ENCODE measurements around the gene SCGB1A1.
"Not testable (repeated sequence)": the region's sequence is repeated elsewhere in the genome, so short reads cannot be mapped to it uniquely, and the experiment has no call there.

Gene SCGB1A1, protein sequence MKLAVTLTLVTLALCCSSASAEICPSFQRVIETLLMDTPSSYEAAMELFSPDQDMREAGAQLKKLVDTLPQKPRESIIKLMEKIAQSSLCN

DNA sequence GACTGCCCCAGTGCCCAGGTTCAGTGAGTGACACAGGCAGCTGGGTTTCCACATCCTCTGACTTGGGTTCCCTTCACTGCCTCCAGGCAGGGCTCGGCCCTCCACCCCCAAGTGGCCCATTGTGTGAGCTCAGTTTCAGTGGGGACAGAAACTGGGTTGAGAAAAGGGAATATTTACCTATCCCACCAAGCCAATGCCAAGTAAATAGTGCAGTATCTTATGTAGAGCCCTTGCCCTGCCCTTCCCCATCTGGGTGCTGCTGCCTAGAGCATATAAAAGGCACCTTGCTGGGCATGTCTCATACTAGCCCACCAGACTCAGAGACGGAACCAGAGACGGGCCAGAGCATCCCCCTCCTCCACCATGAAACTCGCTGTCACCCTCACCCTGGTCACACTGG lies at the start of gene SCGB1A1:
TSS of gene SCGB1A1 (plus strand) at position 301 of the 400 bp plus-strand sequence. CDS start at position 364, 63 bp downstream.
- DNase-seq, result no peak

DNA sequence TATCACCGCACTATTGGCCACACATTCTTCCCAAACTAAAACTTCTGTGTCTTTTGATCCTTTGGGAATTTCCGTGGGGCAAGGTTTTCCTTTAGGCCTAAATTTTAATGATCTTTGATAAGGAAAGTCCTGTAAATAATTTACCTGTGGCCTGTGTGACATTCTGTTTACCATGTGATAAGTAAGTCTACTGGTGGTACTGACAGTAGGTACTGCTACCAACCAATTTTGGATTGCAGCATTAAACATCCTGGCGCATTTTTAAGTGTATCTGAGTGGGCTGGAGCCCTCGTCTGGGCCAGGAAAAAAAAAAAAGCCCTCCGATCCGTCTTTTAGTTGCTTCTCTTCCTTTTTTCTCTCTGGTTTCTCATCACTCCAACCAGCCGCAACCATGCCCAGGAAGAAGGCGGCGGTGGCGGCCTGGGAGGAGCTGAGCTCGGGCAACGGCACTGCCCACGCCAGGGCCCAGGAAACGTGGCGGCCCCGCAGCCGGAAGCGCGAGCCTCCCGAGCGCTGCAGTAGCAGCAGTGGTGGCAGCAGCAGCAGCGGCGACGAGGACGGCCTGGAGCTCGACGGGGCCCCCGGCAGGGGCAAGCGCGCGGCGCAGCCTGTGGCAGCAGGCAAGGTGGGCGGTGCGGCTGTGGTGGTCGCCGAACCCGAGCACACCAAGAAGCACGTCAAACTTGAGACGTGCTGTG lies 47.9 kb upstream of the SCGB1A1 start:
- no peak for DNase-seq

DNA sequence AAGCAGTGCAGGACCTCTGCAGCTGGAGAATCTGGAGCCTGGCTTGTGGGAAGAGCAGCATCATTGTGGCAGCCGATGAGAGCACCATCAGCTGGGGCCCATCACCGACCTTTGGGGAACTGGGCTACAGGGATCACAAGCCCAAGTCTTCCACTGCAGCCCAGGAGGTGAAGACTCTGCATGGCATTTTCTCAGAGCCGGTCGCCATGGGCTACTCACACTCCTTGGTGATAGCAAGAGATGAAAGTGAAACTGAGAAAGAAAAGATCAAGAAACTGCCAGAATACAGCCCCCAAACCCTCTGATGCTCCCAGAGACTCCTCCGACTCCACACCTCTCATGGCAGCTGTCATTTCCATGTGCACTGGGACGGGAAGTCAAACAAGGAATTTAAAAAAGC lies 46.0 kb upstream of the SCGB1A1 start:
- DNase-seq, result no peak

DNA sequence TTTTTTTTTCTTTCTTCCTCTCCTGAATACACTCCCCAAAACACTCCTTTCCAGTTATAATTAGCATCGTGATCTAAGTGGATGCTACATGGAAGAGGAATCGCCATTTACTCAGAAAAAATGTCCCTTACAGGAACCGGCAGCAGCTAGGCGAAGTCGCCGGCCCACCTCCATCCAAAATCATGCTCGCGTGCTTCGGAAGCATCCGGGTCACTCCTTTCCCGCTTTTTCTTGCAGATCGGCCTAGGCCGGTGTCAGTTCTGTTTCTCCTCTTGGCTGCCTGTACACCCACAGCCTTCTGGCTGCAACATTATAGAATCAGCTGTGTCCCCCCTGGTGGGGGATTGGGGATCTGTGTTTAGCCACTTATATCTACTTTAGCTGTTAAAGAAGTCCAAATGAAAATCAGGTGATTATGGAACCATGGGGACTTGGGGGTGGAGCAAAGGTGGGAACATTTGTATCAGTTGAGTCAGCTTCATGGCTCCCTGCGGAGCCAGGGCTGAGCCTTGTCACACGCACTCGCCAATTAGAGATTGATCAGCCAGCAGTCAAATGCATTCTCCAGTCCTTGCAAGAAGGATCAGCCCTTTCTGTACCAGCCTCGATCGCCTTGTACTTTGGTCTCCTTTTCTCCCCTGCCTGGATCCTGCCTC lies 45.2 kb upstream of the SCGB1A1 start:
- DNase-seq, result no peak

DNA sequence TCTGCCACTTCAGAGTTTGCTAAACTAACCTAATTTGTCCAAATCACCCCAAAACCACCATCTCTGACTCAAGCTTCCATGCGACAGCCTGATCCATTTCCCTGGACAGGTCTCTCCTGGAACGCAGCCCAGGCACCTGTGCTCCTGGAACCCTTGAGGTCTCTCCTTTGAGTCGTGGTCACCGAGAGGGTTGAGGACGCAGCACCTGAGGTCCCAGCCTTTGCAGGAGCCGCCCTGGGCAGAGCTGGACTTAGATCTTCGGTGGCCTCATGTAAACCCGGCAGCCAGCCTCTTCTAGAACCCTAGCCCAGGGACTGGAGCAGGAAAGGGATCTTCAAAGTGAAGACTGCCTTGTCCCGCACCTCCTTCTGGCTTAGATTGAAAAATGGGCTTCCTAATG lies 44.0 kb upstream of the SCGB1A1 start:
- no peak for DNase-seq

DNA sequence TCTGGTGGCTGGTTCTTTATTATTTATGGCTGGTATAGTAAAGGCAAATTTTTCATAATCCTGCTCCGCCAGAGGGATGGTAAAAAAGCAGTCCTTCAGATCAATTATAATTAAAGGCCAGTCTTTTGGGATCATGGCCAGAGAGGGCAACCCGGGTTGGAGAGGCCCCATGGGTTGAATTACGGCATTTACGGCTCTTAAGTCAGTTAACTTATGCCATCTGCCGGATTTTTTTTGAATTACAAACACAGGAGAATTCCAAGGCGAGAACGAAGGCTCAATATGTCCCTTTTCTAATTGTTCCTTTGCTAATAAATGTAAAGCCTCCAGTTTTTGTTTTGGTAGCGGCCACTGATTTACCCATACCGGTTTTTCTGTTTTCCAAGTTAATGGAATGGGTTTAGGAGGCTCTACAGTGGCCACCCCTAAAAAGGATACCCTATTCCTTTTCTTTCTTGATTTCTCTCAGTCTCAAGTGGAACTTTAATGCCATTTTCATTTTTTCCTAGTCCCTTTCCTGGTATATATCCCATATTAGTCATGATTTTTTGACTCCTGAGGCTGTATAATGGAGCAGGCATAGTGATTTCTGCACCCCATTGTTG lies 40.3 kb upstream of the SCGB1A1 start:
- DNase-seq, result not testable (repeated sequence)

DNA sequence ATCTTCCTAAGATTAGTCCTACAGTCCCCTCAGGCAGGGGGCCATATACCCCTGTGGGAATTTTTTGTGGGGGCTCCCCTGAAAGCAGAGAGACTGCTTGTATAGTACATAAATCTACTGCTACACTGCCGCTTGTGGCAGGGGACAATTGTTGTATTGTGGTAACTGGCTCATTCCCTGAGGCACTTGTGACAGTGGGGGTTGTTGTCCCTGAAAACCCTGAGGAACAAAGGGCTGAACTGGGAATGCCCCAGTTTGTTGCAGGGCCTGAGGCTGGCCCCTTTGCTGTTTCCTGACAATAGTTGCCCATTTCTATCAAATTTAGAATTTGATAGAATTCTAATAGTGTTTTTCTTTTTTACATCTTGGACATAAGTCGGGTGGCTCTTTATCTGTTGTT lies 39.2 kb upstream of the SCGB1A1 start:
- not testable (repeated sequence) for DNase-seq

DNA sequence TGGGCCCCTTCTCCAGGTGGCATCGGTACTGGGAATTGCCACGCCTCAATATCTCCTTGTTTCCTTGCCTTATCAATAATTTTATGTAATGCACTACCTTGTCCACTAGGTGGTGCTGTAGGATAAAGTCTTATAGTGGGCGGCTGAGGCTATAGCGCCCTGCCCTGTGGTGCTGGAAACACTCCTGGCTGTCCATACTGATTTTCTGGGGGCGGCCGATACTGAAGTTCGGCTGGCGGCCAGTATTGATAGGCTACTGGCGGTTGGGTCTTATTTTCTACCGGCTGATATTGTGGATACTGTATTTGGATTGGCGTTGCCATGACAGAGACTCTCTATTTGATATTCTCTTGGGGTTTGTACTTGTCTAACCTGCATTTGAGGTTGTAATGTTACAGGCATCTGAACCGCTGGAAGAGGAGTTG lies 38.0 kb upstream of the SCGB1A1 start:
- DNase-seq, result not testable (repeated sequence)

DNA sequence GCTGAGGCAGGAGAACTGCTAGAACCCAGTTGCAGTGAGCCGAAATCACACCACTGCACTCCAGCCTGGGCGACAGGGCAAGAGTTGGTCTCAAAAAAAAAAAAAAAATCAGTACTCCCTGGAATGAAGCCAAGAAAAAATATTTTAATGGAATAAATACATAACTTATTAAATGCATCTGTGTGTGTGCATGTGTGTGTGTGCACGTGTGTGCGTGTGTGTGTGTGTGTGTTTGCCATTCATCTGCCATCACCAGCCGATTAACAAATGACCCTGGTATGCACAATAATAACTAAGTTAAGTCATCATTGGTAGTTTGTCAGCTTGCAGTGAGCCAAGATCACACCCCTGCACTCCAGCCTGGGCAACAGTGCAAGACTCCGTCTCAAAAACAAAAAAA lies 35.0 kb upstream of the SCGB1A1 start:
- DNase-seq, result no peak

DNA sequence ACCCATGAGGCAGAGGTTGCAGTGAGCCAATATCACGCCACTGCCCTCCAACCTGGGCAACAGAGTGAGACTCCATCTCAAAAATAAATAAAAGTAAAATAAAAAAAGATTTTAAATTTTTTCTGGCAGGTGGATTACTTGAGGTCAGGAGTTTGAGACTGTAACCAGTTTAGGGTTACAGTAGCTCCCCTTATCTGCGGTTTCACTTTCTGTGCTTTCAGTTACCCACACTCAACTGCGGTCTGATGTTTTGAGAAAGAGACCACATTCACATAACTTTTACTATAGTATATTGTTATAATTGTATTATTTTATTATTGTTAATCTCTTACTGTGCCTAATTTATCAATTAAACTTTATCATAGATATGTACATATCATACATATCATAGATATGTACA lies 32.8 kb upstream of the SCGB1A1 start:
- not testable (repeated sequence) for DNase-seq

DNA sequence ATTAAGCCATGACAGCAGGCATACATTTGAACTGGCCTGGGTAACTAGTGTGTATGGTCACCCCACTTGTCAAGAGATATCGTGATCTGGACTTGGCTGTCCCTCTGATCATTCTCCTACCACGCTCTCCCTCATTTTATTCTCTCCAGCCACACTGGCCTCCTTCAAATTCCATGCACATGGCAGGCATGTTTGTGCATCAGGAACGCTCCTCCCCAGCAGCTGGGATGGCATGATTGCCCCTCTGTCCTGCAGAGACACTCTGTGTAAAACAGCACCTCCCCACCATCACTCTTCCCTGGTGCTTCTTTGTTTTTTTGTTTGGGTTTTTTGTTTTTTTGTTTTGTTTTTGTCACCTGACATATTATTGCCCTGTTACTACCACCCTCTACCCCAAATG lies 31.5 kb upstream of the SCGB1A1 start:
- no peak for DNase-seq

DNA sequence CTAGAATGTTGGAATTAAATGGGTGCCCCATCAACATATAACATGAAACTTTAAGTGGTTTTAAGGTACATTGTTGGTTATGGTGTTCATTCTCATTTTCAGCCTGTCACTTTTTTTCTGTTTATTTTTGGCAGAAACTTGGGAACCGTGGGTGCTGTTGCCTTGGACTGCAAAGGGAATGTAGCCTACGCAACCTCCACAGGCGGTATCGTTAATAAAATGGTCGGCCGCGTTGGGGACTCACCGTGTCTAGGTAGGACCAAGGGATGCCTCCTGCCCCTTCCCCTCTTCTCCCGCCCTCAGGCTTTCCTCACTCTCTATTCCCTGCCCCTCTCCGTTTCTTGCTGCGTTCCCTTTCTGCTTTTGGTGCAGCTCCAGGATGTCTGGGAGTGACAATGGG lies 29.8 kb upstream of the SCGB1A1 start:
- no peak for DNase-seq

DNA sequence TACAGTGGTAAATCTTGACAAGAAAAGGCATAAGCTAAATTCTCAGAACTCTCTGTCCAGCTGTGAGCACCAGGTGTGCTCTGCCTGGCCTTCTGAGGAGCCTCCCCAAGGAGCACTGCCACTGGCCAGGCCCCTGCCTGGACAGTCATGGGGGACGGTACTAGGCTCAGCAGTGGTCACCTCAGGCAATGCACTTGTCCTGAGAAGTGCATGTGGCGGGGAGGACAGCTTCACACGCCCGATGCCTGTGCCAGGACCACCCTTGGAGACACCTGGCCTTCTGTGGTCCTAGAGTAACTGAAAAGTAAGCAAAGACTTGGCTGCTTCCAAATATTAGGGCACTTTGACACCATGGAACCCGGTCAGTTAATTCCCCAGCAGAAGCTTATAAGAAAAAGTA lies 28.6 kb upstream of the SCGB1A1 start:
- no peak for DNase-seq

DNA sequence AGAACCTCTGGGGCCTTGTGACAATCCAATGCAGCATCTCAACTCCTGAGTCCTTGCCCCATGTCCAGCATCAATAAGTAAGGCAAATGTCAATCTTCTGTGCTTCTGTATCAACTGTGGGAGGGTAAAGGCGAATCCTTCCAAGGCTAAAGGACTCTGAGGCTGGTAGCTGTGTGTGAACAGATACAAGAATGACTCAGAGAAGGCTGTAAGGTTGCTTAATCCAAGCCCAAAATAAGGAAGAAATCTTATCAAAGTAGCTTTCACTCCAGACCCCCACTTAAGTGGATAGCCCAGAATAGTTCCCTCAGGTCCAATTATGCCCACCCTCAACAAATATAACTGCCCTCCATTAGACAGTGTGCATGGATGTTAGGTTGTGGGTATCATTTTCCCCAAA lies 28.1 kb upstream of the SCGB1A1 start:
- DNase-seq, result no peak

DNA sequence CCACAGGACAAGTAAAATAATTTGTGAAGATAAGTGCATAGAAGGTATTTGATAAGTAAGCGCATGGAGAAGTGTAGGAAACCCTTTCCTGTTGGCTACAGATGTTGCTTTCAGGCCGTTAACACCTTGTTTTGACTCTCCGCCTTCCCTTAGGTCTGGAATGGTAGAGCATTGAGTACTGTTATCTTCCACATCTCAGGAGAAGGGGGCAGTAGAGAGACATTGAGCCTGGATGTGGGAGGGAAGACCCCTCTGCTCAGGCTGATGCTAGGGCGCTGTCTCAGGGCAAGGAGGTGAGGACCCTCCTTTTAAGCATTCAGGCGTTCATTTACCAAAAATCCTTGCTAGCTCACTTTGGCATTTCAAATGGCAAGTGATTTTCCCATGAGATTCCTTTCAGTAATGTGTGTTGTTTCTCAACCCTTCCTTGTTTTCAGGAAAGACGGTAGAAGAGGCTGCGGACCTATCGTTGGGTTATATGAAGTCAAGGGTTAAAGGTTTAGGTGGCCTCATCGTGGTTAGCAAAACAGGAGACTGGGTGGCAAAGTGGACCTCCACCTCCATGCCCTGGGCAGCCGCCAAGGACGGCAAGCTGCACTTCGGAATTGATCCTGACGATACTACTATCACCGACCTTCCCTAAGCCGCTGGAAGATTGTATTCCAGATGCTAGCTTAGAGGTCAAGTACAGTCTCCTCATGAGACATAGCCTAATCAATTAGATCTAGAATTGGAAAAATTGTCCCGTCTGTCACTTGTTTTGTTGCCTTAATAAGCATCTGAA lies 27.0 kb upstream of the SCGB1A1 start:
- DNase-seq, result no peak

DNA sequence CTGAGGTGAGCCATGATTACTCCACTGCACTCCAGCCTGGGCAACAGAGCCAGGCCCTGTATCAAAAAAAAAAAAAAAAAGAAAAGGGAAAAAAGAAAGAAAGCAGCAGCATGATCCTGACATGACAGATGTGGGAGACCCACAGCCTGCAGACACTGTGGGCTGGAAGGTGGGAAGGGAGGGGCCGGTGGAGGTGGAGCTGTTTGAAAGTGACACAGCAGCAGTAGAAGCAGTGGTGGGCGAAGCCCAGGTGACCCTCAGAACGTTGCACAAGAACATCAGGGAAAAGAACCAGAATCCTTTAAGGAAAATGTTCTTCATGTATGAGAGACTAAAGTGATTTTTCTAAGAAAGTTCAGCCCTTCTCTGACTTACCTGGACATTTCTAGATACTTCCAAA lies 26.3 kb upstream of the SCGB1A1 start:
- no peak for DNase-seq

DNA sequence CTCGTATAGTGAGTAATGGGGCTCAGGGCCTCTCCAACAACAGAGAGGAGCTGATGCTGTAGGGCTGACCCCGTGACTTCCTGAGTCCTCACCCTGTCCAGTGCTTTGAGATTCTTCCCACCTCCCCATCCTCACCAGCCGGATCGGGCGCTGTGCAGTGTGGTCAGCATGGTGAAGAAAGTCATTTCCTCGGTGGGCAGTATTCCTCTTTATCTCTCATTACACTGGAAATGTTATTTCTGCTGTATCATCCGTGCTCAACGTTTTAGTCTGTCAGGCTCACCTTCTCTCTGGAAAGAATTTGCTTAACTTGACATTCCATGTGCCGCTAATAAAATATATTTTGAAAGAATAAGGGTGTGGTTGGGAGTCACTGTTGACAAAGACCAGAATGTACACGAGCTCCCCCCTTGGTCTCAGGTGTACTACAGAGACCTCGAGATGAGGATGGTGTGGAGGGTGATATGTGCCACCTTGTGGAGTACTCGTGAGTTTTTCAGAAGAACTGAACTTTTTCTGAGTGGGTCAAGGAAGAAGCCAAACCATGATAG lies 25.7 kb upstream of the SCGB1A1 start:
- DNase-seq, result no peak

DNA sequence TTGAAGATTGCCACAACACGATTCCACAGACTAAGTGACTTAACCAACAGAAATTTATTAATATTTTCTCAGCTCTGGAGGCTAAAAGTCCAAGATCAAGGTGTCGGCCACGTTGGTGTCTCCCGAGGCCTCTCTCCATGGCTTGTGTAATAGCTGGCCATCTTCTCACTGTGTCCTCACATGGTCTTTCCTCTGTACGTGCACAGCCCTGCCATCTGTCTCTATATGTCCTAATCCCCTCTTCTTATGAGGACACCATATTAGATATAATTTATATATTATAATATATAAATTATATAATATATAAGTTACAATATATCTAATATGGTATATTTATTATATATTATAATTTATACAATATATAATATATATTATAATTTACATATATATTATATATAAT lies 25.1 kb upstream of the SCGB1A1 start:
- no peak for DNase-seq

DNA sequence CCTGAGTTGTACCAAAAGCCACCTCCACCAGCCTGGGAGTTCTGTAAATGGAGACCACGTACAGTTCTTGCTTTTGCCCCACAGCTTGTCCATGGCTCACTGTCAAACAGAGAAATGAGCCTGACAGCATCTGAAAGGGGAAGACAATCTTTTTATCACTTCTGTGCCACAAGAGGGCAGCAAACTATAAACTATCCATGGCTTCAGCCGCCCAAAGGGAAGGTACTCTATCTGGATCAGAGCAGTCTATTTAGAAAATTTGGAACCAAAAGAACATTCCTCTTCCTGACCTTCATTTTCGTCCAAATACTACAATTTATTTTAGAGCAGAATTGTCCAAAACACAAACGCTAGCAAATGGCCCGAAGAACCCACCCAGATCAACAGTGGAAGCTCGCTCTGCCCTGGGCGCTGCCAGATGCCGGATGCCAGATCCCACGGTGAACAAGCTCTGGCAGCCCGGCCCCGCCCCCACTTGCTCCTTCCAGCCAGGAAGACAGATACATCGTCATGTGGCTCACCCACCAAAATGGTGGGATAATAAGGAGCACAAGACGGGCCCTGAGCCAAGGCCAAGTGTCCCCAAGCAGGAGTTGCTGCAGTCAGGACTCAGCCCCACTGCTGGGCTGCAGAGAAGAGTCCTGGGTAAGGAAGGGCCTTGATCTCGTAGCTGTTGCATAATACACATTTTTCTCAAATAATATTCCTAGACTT lies 23.9 kb upstream of the SCGB1A1 start:
- no peak for DNase-seq

DNA sequence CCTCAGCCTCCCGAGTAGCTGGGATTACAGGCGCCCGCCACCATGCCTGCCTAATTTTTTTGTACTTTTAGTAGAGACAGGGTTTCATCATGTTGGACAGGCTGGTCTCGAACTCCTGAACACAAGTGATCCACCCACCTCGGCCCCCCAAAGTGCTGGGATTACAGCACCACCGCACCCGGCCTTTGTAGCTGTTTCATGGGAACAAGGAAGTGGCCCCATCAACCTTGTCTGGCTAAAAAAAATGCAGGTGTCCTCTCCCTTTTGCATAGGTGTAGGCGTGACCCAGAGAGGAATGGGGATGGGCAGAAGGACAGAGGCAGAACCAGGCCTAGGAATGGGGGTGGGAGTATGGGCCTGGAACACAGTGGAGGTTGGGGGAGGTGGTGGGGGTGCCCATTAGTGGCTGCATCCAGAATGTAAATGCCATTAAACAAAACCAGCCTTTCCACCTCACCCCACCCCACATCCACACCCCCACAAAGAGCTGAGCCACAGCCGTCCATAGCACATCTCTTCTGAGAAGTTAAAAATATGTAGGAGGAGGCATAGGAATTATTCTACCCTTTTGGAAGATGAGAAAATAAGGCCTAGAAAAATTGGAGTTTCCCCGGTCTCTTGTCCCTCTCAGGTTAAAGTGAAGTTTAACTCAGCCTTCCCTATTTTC lies 22.8 kb upstream of the SCGB1A1 start:
- no peak for DNase-seq

All from activated CD4-positive, alpha-beta T cell treated with anti-CD3 and anti-CD28 coated beads for 1 hour (primary cell).